GM23338 (cell line): Measurements from ENCODE around the gene QKI. TPM values are rescaled to one million over a fixed set of nuclear protein-coding genes. Genes with fewer than 3 reads are reported as not detected.

Experiments used
- ATAC-seq: fragments of 200-7000 bp; cut with Tn5 transposase; 3 replicates; pipeline ENCODE4 v1.9.1; 2020
- DNase-seq: peaks from one replicate; pipeline ENCODE4 v3.0.0-alpha.2; 2015; ENCODE audit warnings: low spot score
- H2AFZ ChIP-seq: fragments of 200-600 bp; sonication (generic); 2 replicates; pipeline ENCODE4 v1.8.0; 2016; ENCODE audit warnings: antibody characterized with exemption, mild to moderate bottlenecking, moderate library complexity
- H3F3A ChIP-seq: fragments of 200-600 bp; sonication (generic); replicated peaks from 2 replicates; pipeline ENCODE4 v1.8.0; 2017; ENCODE audit warnings: antibody characterized with exemption, mixed run types, low read depth
- H3K27ac ChIP-seq: fragments of 200-600 bp; sonication (generic); 2 replicates; pipeline ENCODE4 v1.6.1; 2016; ENCODE audit warnings: low read depth
- H3K27me3 ChIP-seq: fragments of 200-600 bp; sonication (generic); 2 replicates; pipeline ENCODE4 v1.8.0; 2016; ENCODE audit warnings: mild to moderate bottlenecking, mixed run types, moderate library complexity; ENCODE audit not compliant: insufficient read depth
- H3K36me3 ChIP-seq: fragments of 200-600 bp; sonication (generic); 2 replicates; pipeline ENCODE4 v1.8.0; 2016; ENCODE audit warnings: mild to moderate bottlenecking; ENCODE audit not compliant: insufficient read depth
- H3K4me1 ChIP-seq: fragments of 200-600 bp; sonication (generic); 2 replicates; pipeline ENCODE4 v1.8.0; 2016; ENCODE audit warnings: mild to moderate bottlenecking, moderate library complexity; ENCODE audit not compliant: insufficient read depth
- H3K4me2 ChIP-seq: fragments of 200-600 bp; sonication (generic); 2 replicates; pipeline ENCODE4 v1.7.1; 2017; ENCODE audit warnings: mixed run types
- H3K4me3 ChIP-seq: fragments of 200-600 bp; sonication (generic); 2 replicates; pipeline ENCODE4 v1.6.1; 2016; ENCODE audit warnings: mixed run types
- H3K79me2 ChIP-seq: fragments of 200-600 bp; sonication (generic); replicated peaks from 2 replicates; pipeline ENCODE4 v1.8.0; 2017; ENCODE audit warnings: mild to moderate bottlenecking; ENCODE audit not compliant: insufficient read depth
- H3K9me2 ChIP-seq: fragments of 200-600 bp; sonication (generic); 2 replicates; pipeline ENCODE4 v1.8.0; 2017; ENCODE audit not compliant: insufficient read depth
- H4K20me1 ChIP-seq: fragments of 200-600 bp; sonication (generic); replicated peaks from 2 replicates; pipeline ENCODE4 v1.8.0; 2017; ENCODE audit warnings: mild to moderate bottlenecking; ENCODE audit not compliant: insufficient read depth
- H3K27ac Mint-ChIP-seq: 2 replicates; pipeline ENCODE4 v1.8.0; 2020; ENCODE audit warnings: inconsistent platforms, mild to moderate bottlenecking, moderate library complexity, mixed read lengths
- H3K27me3 Mint-ChIP-seq: 3 replicates; pipeline ENCODE4 v1.8.0; 2022; ENCODE audit warnings: low read depth, mild to moderate bottlenecking, moderate library complexity, mixed read lengths, inconsistent platforms; ENCODE audit not compliant: insufficient read depth, poor library complexity
- H3K36me3 Mint-ChIP-seq: 3 replicates; pipeline ENCODE4 v1.8.0; 2021; ENCODE audit warnings: low read depth, mild to moderate bottlenecking, inconsistent platforms, moderate library complexity, mixed read lengths
- H3K4me1 Mint-ChIP-seq: 3 replicates; pipeline ENCODE4 v1.8.0; 2020; ENCODE audit warnings: mild to moderate bottlenecking, inconsistent platforms, mixed read lengths
- H3K4me3 Mint-ChIP-seq: 3 replicates; pipeline ENCODE4 v1.8.0; 2021; ENCODE audit warnings: moderate library complexity, mild to moderate bottlenecking, inconsistent platforms, mixed read lengths
- H3K9me3 Mint-ChIP-seq: 3 replicates; pipeline ENCODE4 v1.8.0; 2020; ENCODE audit warnings: moderate library complexity, mild to moderate bottlenecking, inconsistent platforms, mixed read lengths
- CREB1 ChIP-seq: fragments of 250-450 bp; sonication (Bioruptor Pico); IDR thresholded peaks from 2 replicates; pipeline ENCODE4 v1.5.0; 2020; ENCODE audit warnings: low read depth, mild to moderate bottlenecking, moderate library complexity
- ETS1 ChIP-seq: IDR thresholded peaks from 2 replicates; pipeline ENCODE4 v1.6.1; 2016; ENCODE audit warnings: antibody characterized with exemption
- EZH2 ChIP-seq: fragments of 200-600 bp; sonication (generic); IDR thresholded peaks from one replicate; pipeline ENCODE4 v1.8.0; 2017; ENCODE audit warnings: antibody characterized with exemption, mild to moderate bottlenecking, low read depth; ENCODE audit not compliant: unreplicated experiment
- EZH2phosphoT487 ChIP-seq: fragments of 200-600 bp; sonication (generic); IDR thresholded peaks from one replicate; pipeline ENCODE4 v1.8.1; 2018; ENCODE audit warnings: antibody characterized with exemption; ENCODE audit not compliant: unreplicated experiment
- JUNB ChIP-seq: IDR thresholded peaks from one replicate; pipeline ENCODE4 v1.6.1; 2016; ENCODE audit warnings: antibody characterized with exemption; ENCODE audit not compliant: unreplicated experiment
- NANOG ChIP-seq: IDR thresholded peaks from 2 replicates; pipeline ENCODE4 v1.6.1; 2016; ENCODE audit warnings: antibody characterized with exemption, borderline replicate concordance
- POLR2AphosphoS5 ChIP-seq: IDR thresholded peaks from 2 replicates; pipeline ENCODE4 v1.6.1; 2016; ENCODE audit warnings: antibody characterized with exemption, low read depth
- REST ChIP-seq: IDR thresholded peaks from one replicate; pipeline ENCODE4 v1.6.1; 2018; ENCODE audit warnings: antibody characterized with exemption; ENCODE audit not compliant: unreplicated experiment
- STAT1 ChIP-seq: IDR thresholded peaks from one replicate; pipeline ENCODE4 v1.6.1; 2016; ENCODE audit warnings: antibody characterized with exemption; ENCODE audit not compliant: unreplicated experiment
- ZNF114 ChIP-seq: fragments of 250-450 bp; sonication (Bioruptor Pico); IDR thresholded peaks from 2 replicates; pipeline ENCODE4 v1.5.0; 2020; ENCODE audit warnings: mild to moderate bottlenecking, moderate library complexity
- ZNF331 ChIP-seq: fragments of 250-450 bp; sonication (Bioruptor Pico); IDR thresholded peaks from 2 replicates; pipeline ENCODE4 v1.5.0; 2020; ENCODE audit warnings: low read depth, mild to moderate bottlenecking, moderate library complexity
- ZNF462 ChIP-seq: fragments of 250-450 bp; sonication (Bioruptor Pico); IDR thresholded peaks from 2 replicates; pipeline ENCODE4 v1.5.0; 2020; ENCODE audit warnings: mild to moderate bottlenecking, moderate library complexity
- polyA plus RNA-seq: library from polyadenylated mRNA; unstranded; fragments of >200 nt; fragmentation: Nextera tagmentation; extraction: Ambion mirVana; gene quantifications from 2 replicates; pipeline ENCODE4 v1.2.1, GENCODE V29; 2016
- total RNA-seq: library from RNA; depleted of rRNA; stranded (reverse); fragments of >200 nt; shearing (Covaris generic); gene quantifications from 2 replicates; pipeline ENCODE4 v1.2.3, GENCODE V29; 2014
- TF ChIP-seq, protein P1 (sequence below), 2 experiments: fragments of 200-600 bp in 1 of 2; sonication (generic) in 1 of 2; conservative IDR thresholded peaks; 2 replicates each; pipeline versions ENCODE4 v1.5.1 to v1.6.1; 2016 to 2017; ENCODE audit warnings: antibody characterized with exemption in 2 of 2, low read depth in 2 of 2, mild to moderate bottlenecking in 2 of 2, moderate library complexity in 1 of 2

QKI gene
- total and polyA plus RNA-seq, 2 experiments from 2014 or later = 60.8 to 159 TPM

GRCh38 chr6:163486821-163487220 lies 72.3 kb downstream of the QKI start:
- ATAC-seq (no peak), DNase-seq (no peak)
- no peaks in the 10 kb centered on the region for H3K36me3 ChIP-seq
- no peaks in the 10 kb centered on the region for H3F3A ChIP-seq
- no peak overlapping the region for H3K27ac ChIP-seq
- peaks cover 18% of the 10 kb centered on the region for H4K20me1 ChIP-seq
- H3K4me1 ChIP-seq = peaks cover 42% of the 10 kb centered on the region
- no peak overlapping the region for H2AFZ ChIP-seq
- Mint-ChIP-seq H3K27me3 (no peaks in the 10 kb centered on the region), H3K36me3 (0 out of 3 replicates have a peak, but pooled peaks cover 4% of the 10 kb centered on the region), H3K9me3 (no peaks in the 10 kb centered on the region), H3K27ac (no peak overlapping the region; the same call in 1 of the 2 replicates), H3K4me1 (peaks cover 57% of the 10 kb centered on the region), H3K4me3 (no peak overlapping the region)
- H3K4me2 ChIP-seq = no peak overlapping the region
- H3K27me3 ChIP-seq = no peaks in the 10 kb centered on the region
- H3K9me2 ChIP-seq = 0 out of 2 replicates have a peak, but pooled peaks cover 6% of the 10 kb centered on the region
- no peak for TF ChIP-seq ETS1
- TF ChIP-seq ZNF331 = no peak
- no peak for TF ChIP-seq NANOG
- no peak for TF ChIP-seq ZNF114
- TF ChIP-seq EZH2 = no peak
- TF ChIP-seq POLR2AphosphoS5 = no peak
- no peak for TF ChIP-seq JUNB
- no peak for TF ChIP-seq ZNF462 (CRISPR knock-in tag)
- no peak for TF ChIP-seq REST
- TF ChIP-seq, protein P1, sequence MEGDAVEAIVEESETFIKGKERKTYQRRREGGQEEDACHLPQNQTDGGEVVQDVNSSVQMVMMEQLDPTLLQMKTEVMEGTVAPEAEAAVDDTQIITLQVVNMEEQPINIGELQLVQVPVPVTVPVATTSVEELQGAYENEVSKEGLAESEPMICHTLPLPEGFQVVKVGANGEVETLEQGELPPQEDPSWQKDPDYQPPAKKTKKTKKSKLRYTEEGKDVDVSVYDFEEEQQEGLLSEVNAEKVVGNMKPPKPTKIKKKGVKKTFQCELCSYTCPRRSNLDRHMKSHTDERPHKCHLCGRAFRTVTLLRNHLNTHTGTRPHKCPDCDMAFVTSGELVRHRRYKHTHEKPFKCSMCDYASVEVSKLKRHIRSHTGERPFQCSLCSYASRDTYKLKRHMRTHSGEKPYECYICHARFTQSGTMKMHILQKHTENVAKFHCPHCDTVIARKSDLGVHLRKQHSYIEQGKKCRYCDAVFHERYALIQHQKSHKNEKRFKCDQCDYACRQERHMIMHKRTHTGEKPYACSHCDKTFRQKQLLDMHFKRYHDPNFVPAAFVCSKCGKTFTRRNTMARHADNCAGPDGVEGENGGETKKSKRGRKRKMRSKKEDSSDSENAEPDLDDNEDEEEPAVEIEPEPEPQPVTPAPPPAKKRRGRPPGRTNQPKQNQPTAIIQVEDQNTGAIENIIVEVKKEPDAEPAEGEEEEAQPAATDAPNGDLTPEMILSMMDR (conservative IDR thresholded peaks at IDR 0.05; ENCODE audit: low read depth in 2 of 2) = no peak
- no peak for TF ChIP-seq CREB1 (CRISPR knock-in tag)
- no peak for TF ChIP-seq EZH2phosphoT487
- TF ChIP-seq STAT1 = no peak
- H3K79me2 ChIP-seq = peaks cover 100% of the 10 kb centered on the region
- H3K4me3 ChIP-seq = no peak overlapping the region
